Umbilical cord (tissue), 2 donors: ENCODE measurements around the gene TMEM169. TPM values are rescaled to one million over a fixed set of nuclear protein-coding genes. Genes with fewer than 3 reads are reported as not detected.

Experiments
- DNase-seq: peaks from one replicate; pipeline ENCODE4 v3.0.0-alpha.2; 2015; ENCODE audit warnings: low spot score
- total RNA-seq: library from RNA; depleted of rRNA; stranded (reverse); fragments of >200 nt; gene quantifications from one replicate; pipeline ENCODE4 v1.2.3, GENCODE V29; 2014; ENCODE audit warnings: low replicate concordance; ENCODE audit not compliant: insufficient read depth

The TMEM169 gene, protein sequence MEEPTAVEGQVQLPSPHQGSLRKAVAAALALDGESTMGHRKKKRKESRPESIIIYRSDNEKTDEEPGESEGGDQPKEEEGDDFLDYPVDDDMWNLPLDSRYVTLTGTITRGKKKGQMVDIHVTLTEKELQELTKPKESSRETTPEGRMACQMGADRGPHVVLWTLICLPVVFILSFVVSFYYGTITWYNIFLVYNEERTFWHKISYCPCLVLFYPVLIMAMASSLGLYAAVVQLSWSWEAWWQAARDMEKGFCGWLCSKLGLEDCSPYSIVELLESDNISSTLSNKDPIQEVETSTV
- 0.48 TPM for total RNA-seq

DNA sequence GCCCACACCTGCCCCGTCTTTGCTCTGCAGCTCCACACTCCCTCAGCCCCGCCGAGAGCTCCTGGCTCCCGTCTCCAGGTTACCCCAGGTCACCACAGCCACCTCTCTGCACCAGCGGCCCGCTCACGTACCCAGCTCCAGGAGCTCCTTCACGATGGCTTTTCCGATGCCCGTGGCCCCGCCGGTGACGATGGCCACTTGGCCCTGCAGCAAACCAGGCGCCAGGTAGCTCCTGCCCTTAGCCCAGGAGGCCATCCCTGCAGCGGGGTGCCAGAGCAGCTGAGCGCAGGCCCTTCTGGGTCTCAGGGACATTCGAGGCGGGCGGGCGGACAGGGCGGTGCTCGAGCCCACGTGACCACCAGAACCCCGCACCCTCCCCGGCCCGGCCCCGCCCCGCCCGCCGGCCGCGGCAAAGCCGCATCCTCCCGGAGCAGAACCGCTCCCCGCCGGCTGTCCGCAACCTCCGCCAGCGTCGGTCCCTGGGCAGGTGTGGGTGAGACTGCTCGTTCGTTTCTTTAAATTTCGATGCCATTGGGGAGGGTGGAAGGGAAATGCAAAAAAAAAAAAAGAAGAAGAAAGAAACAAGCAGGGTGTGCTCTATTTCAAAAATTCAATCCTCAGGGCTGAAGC is at the start of gene TMEM169, which contains the start of gene PECR:
TMEM169 (plus strand) TSS at position 433 of the 630 bp plus-strand sequence. CDS start 14,045 bp downstream, outside the sequence.
PECR (minus strand) TSS at position 323 of the 630 bp plus-strand sequence; CDS start at position 255, 68 bp downstream.
- DNase-seq = peak; percentile 74

DNA sequence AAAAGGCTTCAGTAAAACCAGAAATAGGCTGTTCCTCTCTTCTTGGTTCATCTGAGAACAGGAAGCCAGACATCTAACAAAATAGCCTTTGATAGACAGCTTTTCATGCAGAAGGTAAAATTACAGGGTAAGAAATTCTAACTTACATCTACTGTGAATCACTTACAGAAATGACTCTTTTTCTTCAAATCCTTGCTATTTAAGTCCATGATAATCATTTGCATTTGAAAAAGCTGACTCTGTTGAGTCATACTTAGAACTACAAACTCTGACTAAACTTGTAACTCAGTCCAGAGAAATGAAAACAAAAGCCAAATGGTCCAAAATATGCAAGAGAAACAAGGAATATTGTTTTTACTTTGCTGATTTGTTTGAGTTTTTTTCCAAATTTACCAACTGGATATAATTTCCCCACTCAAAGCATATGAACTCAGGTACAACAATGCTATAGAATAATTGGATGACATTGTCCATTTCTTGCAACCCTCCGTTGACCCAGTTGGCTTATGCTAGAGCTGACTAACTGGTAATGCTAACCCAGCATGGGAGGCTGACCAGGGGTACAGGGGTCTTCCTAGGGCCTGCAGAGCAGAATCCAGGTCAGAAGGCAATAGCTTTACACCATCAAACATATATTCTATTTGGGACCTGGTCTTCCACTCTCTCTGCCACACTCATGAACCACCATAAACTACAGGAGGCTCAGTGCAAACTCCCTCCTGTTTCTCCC is 49.6 kb upstream of the TMEM169 start:
- DNase-seq = no peak

DNA sequence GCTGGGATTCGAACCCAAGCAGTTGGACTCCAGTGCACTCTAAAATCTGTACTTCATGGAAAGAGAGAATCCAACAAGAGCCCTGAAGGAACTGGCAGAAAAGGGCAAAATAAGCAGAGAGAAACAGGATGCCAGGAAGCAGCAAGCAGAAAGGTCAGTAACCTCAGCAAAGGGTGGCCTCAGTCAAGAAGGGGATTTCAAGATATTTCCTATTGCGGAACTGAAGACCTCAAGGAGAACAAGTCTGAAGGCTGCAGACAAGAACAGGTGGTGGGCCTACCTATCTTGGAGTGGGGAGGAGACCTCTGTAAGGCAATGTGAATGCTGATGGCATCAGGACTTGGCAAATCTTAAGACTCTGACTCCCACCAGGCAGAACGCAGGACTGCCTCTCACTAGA is 48.3 kb upstream of the TMEM169 start:
- no peak for DNase-seq

- peak; percentile 50 for DNase-seq
Measured at GRCh38 chr2:216034065-216034464, 47.7 kb upstream of the TMEM169 start.

DNA sequence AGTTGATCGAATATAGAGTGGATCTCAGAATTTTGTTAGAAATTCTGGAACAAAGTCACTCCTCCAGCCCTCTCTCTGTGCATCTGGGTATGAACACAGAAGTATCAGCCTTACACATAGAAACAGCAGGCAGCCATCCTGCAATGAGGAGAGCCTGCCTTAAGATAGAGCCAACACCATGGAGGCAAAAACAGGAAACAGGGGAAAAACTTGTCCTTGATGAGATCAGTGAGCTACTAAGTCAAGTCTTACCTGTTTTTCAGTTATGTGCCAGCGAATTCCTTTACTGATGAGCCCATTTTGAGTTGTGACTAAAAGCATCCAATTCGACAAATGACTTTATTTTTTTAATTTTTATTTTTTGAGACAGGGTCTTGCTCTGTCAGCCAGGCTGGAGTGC is 41.8 kb upstream of the TMEM169 start:
- no peak for DNase-seq

DNA sequence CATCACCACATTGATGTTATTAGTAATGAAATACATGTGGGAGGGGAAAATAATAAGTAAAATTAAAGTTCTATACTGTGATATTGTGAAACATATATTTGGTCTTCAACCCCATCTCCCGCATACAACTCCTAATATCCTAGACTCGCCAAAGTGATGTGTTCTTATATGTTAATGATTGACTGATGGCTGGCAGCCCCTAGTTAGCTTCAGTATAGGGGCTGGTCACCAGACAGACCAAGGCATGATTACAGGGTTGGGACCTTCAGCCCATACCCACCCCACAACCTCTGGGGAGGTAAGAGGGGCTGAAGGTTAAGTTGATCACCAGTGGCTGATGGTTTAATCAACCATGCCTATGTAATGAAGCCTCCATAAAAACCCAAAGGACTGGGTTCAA is 40.3 kb upstream of the TMEM169 start:
- no peak for DNase-seq

- no peak for DNase-seq
Measured at GRCh38 chr2:216043949-216044348, 37.8 kb upstream of the TMEM169 start.

- no peak for DNase-seq
Measured at GRCh38 chr2:216044883-216045486, 36.7 kb upstream of the TMEM169 start.

GRCh38 chr2:216047397-216047796 is 34.3 kb upstream of the TMEM169 start:
- DNase-seq = no peak

DNA sequence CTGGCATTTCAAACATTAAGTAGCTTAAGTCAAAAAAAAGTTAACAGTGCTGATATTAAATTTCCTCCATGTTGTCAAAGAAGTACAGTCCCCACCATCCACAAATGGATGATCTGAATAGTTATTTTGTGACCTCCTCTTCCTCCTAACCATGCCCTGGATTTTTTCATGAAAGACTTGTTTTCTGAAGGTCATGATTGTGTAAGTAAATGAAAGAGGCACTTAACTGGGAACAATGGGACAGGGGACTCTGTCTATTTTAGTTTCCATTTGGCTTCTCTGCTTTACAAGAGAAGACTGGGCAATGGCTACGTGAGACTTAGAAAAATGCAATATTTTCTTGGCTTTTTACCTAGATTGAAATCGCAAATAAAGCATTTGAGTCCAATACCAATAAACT is 32.3 kb upstream of the TMEM169 start:
- no peak for DNase-seq

- no peak for DNase-seq
Measured at GRCh38 chr2:216051350-216051749, 30.4 kb upstream of the TMEM169 start.

DNA sequence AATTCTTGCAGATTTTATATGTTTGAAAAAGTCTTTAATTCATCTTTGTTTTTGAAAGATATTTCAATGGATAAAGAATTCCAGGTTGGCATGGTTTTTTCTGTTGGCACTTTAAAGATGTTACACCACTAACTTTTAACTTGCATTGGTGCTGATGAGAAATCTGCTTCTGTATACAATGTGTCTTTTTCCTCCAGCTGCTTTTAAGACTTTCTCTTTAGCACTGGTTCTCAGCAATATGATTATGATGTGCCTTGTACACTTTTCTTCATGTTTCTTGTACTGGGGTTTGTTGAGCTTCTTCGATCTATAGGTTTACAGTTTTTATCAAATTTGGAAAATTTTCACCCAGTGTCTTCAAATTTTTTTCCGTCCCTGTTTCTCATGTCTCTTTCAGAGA is 29.3 kb upstream of the TMEM169 start:
- no peak for DNase-seq

- DNase-seq = no peak
Measured at GRCh38 chr2:216055680-216056079, 26.0 kb upstream of the TMEM169 start.

GRCh38 chr2:216056739-216057138 is 25.0 kb upstream of the TMEM169 start:
- no peak for DNase-seq

GRCh38 chr2:216057688-216058193 is 24.0 kb upstream of the TMEM169 start:
- peak; percentile 15 for DNase-seq

GRCh38 chr2:216059233-216059834 is 22.4 kb upstream of the TMEM169 start:
- DNase-seq = no peak

- no peak for DNase-seq
Measured at GRCh38 chr2:216064014-216064630, 17.6 kb upstream of the TMEM169 start.

- DNase-seq = no peak
Measured at GRCh38 chr2:216064665-216065064, 17.1 kb upstream of the TMEM169 start.

DNA sequence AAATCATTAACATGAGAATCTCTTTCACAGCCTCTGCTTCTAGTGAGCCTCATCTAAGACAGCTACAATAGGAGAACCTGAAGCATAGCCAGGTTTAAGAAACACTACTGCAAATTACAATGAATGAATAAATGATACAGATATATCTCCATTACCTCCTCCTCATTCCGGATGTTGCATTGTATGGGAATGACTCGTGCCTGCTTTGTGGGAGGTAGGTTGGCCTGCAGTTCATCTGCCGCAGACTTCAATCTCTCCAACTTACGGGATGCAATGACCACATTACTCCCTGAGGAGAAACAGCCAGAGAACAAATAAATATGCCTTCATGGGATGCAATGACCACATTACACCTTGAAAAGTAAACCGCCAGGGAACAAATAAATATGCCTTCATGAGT is 15.5 kb upstream of the TMEM169 start:
- no peak for DNase-seq

DNA sequence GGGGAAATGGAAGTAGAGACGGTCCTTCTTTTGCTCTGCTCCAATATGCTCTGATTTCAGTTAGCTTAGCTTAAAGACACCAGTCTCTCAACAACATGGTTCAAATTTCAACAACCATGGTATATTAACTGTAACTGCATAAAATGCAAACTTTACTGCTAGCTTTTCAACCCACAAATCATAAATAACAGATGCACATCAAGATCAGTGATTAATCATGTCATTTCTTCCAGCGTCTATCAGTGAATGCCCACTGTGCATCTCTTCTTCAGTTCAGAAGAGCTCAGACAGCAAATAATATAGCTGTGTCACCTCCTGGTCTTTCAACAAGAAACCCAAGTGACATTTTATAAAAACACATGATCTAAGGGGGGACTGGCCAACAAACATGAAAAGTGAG is 12.7 kb upstream of the TMEM169 start:
- DNase-seq = no peak

- no peak for DNase-seq
Measured at GRCh38 chr2:216070195-216070594, 11.5 kb upstream of the TMEM169 start.
